ENCODE data around the gene AGO3.
"Not testable (repeated sequence)": the region's sequence is repeated elsewhere in the genome, so short reads cannot be mapped to it uniquely, and the experiment has no call there.

AGO3 gene

DNA sequence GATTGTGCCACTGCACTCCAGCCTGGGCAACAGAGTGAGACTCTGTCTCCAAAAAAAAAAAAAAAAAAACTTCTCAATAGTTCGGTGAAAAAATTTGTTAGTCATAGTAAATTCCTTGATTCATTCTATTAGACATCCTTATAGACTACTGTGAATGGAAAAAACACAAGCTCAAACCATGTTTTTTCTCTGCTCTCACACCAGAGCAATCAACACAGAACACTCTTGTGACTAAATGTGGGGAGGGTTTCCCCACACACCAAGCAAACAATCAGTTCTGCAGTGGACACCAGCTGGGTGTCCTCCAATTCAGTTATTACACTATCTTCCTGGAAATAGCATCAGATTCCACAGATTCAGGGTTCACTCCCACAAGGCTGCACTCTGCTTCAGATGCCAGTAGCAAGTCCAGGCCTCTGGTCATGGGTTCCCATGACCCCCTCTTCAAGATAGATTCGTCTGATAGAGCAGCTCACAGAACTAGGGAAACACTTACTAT is 83.9 kb downstream of the AGO3 start:
- no peaks in the 10 kb centered on the region for H3K79me2 ChIP-seq (ENCODE audit: control insufficient read depth, insufficient read depth, low read length)
- WGBS (ENCODE audit: extremely low coverage, insufficient coverage, low lambda C conversion rate), result no CpG with 5 or more reads among the region's 2 CpGs
- no peak overlapping the region for H4K5ac ChIP-seq (ENCODE audit: low read length)
- DNase-seq, result no peak
- no peak overlapping the region for H3K27ac ChIP-seq (ENCODE audit: low read depth, low read length)
- no peak overlapping the region for H3K4me2 ChIP-seq (ENCODE audit: low read length)
- no peak overlapping the region for H2BK15ac ChIP-seq (replicated peaks; ENCODE audit: low read depth)
- H3K79me1 ChIP-seq (ENCODE audit: low read length), result no peaks in the 10 kb centered on the region
- H3K18ac ChIP-seq (ENCODE audit: low read length), result no peak overlapping the region
- no peak overlapping the region for H3K56ac ChIP-seq (ENCODE audit: low read length)
- H4K8ac ChIP-seq (ENCODE audit: low read depth, low read length), result no peak overlapping the region
- H2BK120ac ChIP-seq (ENCODE audit: low read depth, low read length), result no peak overlapping the region
- no peak overlapping the region for H3K9ac ChIP-seq (ENCODE audit: low read length)
- H3K4me1 ChIP-seq (ENCODE audit: control insufficient read depth, low read depth, low read length), result no peaks in the 10 kb centered on the region
- H3K36me3 ChIP-seq (ENCODE audit: control insufficient read depth, insufficient read depth, low read length), result no peaks in the 10 kb centered on the region
- H3K4me3 ChIP-seq (ENCODE audit: low read length), result no peak overlapping the region
- H2AK5ac ChIP-seq (ENCODE audit: low read length), result no peak overlapping the region
- no peaks in the 10 kb centered on the region for H3K27me3 ChIP-seq (ENCODE audit: insufficient read depth, low read length, poor library complexity)
- no peak overlapping the region for H2BK5ac ChIP-seq (ENCODE audit: low read length)
- H3K4ac ChIP-seq (ENCODE audit: low read depth, low read length), result no peak overlapping the region
- no peak overlapping the region for H3K23ac ChIP-seq (ENCODE audit: low read length)

- no CpG with 5 or more reads among the region's 2 CpGs for WGBS (ENCODE audit: extremely low coverage, insufficient coverage, low lambda C conversion rate)
- H3K36me3 ChIP-seq (ENCODE audit: control insufficient read depth, insufficient read depth, low read length), result no peaks in the 10 kb centered on the region
- H3K4me3 ChIP-seq (ENCODE audit: low read length), result no peak overlapping the region
- H3K27ac ChIP-seq (ENCODE audit: low read depth, low read length), result no peak overlapping the region
- no peak overlapping the region for H3K56ac ChIP-seq (ENCODE audit: low read length)
- H2AK5ac ChIP-seq (ENCODE audit: low read length), result no peak overlapping the region
- no peak overlapping the region for H4K8ac ChIP-seq (ENCODE audit: low read depth, low read length)
- H3K27me3 ChIP-seq (ENCODE audit: insufficient read depth, low read length, poor library complexity), result no peaks in the 10 kb centered on the region
- no peak overlapping the region for H2BK5ac ChIP-seq (ENCODE audit: low read length)
- H3K79me2 ChIP-seq (ENCODE audit: control insufficient read depth, insufficient read depth, low read length), result no peaks in the 10 kb centered on the region
- no peak overlapping the region for H3K9ac ChIP-seq (ENCODE audit: low read length)
- no peak overlapping the region for H3K23ac ChIP-seq (ENCODE audit: low read length)
- no peaks in the 10 kb centered on the region for H3K79me1 ChIP-seq (ENCODE audit: low read length)
- no peak overlapping the region for H4K5ac ChIP-seq (ENCODE audit: low read length)
- no peak overlapping the region for H3K4ac ChIP-seq (ENCODE audit: low read depth, low read length)
- H2BK15ac ChIP-seq (replicated peaks; ENCODE audit: low read depth), result no peak overlapping the region
- H3K4me1 ChIP-seq (ENCODE audit: control insufficient read depth, low read depth, low read length), result no peaks in the 10 kb centered on the region
- no peak overlapping the region for H3K18ac ChIP-seq (ENCODE audit: low read length)
- no peak overlapping the region for H2BK120ac ChIP-seq (ENCODE audit: low read depth, low read length)
- H3K4me2 ChIP-seq (ENCODE audit: low read length), result no peak overlapping the region
- no peak for DNase-seq
Observed at GRCh38 chr1:36016686-36017085, 85.8 kb downstream of the AGO3 start.

GRCh38 chr1:36023098-36023769 is 92.3 kb downstream of the AGO3 start:
- H3K18ac ChIP-seq (ENCODE audit: low read length), result no peak overlapping the region
- no peak overlapping the region for H3K4me2 ChIP-seq (ENCODE audit: low read length)
- H3K4me1 ChIP-seq (ENCODE audit: control insufficient read depth, low read depth, low read length), result no peaks in the 10 kb centered on the region
- H2AK5ac ChIP-seq (ENCODE audit: low read length), result no peak overlapping the region
- H3K36me3 ChIP-seq (ENCODE audit: control insufficient read depth, insufficient read depth, low read length), result no peaks in the 10 kb centered on the region
- H3K9ac ChIP-seq (ENCODE audit: low read length), result no peak overlapping the region
- WGBS (ENCODE audit: extremely low coverage, insufficient coverage, low lambda C conversion rate), result no CpG with 5 or more reads among the region's 5 CpGs
- H3K56ac ChIP-seq (ENCODE audit: low read length), result no peak overlapping the region
- no peaks in the 10 kb centered on the region for H3K79me1 ChIP-seq (ENCODE audit: low read length)
- no peak overlapping the region for H3K4ac ChIP-seq (ENCODE audit: low read depth, low read length)
- no peak overlapping the region for H2BK5ac ChIP-seq (ENCODE audit: low read length)
- no peak overlapping the region for H2BK15ac ChIP-seq (replicated peaks; ENCODE audit: low read depth)
- no peak overlapping the region for H3K27ac ChIP-seq (ENCODE audit: low read depth, low read length)
- no peaks in the 10 kb centered on the region for H3K79me2 ChIP-seq (ENCODE audit: control insufficient read depth, insufficient read depth, low read length)
- H3K4me3 ChIP-seq (ENCODE audit: low read length), result no peak overlapping the region
- H3K23ac ChIP-seq (ENCODE audit: low read length), result no peak overlapping the region
- H4K8ac ChIP-seq (ENCODE audit: low read depth, low read length), result no peak overlapping the region
- H3K27me3 ChIP-seq (ENCODE audit: insufficient read depth, low read length, poor library complexity), result no peaks in the 10 kb centered on the region
- H2BK120ac ChIP-seq (ENCODE audit: low read depth, low read length), result no peak overlapping the region
- H4K5ac ChIP-seq (ENCODE audit: low read length), result no peak overlapping the region
- DNase-seq, result no peak

DNA sequence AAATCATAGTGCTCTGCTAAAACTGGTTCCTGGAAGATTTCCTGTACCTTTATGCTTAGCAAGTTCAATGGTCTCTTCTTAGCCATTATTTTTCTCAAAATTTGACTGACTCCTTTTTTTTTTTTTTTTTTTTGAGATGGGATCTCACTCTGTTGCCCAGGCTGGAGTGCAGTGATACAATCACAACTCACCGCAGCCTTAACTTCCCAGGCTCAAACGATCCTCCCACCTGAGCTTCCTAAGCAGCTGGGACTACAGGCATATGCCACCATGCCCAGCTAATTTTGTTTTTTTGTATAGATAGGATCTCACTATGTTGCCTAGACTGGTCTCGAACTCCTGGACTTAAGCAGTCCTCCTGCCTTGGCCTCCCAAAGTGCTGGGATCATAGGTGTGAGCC is 93.1 kb downstream of the AGO3 start:
- not testable (repeated sequence) for H3K4me2 ChIP-seq (ENCODE audit: low read length); H2BK5ac ChIP-seq (ENCODE audit: low read length); H3K23ac ChIP-seq (ENCODE audit: low read length); H3K79me2 ChIP-seq (ENCODE audit: control insufficient read depth, insufficient read depth, low read length); H2BK120ac ChIP-seq (ENCODE audit: low read depth, low read length); DNase-seq; H3K9ac ChIP-seq (ENCODE audit: low read length); H3K4me1 ChIP-seq (ENCODE audit: control insufficient read depth, low read depth, low read length); H3K79me1 ChIP-seq (ENCODE audit: low read length); H2BK15ac ChIP-seq (replicated peaks; ENCODE audit: low read depth); H4K5ac ChIP-seq (ENCODE audit: low read length); H3K27ac ChIP-seq (ENCODE audit: low read depth, low read length); H2AK5ac ChIP-seq (ENCODE audit: low read length); H3K27me3 ChIP-seq (ENCODE audit: insufficient read depth, low read length, poor library complexity); H3K4me3 ChIP-seq (ENCODE audit: low read length); H3K18ac ChIP-seq (ENCODE audit: low read length); H3K36me3 ChIP-seq (ENCODE audit: control insufficient read depth, insufficient read depth, low read length); H3K4ac ChIP-seq (ENCODE audit: low read depth, low read length); H3K56ac ChIP-seq (ENCODE audit: low read length); H4K8ac ChIP-seq (ENCODE audit: low read depth, low read length)
- no CpG with 5 or more reads among the region's 3 CpGs for WGBS (ENCODE audit: extremely low coverage, insufficient coverage, low lambda C conversion rate)

GRCh38 chr1:36024847-36025246 is 93.9 kb downstream of the AGO3 start:
- no peak overlapping the region for H3K9ac ChIP-seq (ENCODE audit: low read length)
- no peaks in the 10 kb centered on the region for H3K79me2 ChIP-seq (ENCODE audit: control insufficient read depth, insufficient read depth, low read length)
- H2BK15ac ChIP-seq (replicated peaks; ENCODE audit: low read depth), result no peak overlapping the region
- no peak overlapping the region for H3K56ac ChIP-seq (ENCODE audit: low read length)
- no peak overlapping the region for H3K18ac ChIP-seq (ENCODE audit: low read length)
- H3K27me3 ChIP-seq (ENCODE audit: insufficient read depth, low read length, poor library complexity), result no peaks in the 10 kb centered on the region
- H2BK5ac ChIP-seq (ENCODE audit: low read length), result no peak overlapping the region
- no peak overlapping the region for H4K5ac ChIP-seq (ENCODE audit: low read length)
- H3K4me2 ChIP-seq (ENCODE audit: low read length), result no peak overlapping the region
- H3K27ac ChIP-seq (ENCODE audit: low read depth, low read length), result no peak overlapping the region
- H2BK120ac ChIP-seq (ENCODE audit: low read depth, low read length), result no peak overlapping the region
- no peaks in the 10 kb centered on the region for H3K79me1 ChIP-seq (ENCODE audit: low read length)
- no peaks in the 10 kb centered on the region for H3K4me1 ChIP-seq (ENCODE audit: control insufficient read depth, low read depth, low read length)
- no peaks in the 10 kb centered on the region for H3K36me3 ChIP-seq (ENCODE audit: control insufficient read depth, insufficient read depth, low read length)
- H2AK5ac ChIP-seq (ENCODE audit: low read length), result no peak overlapping the region
- DNase-seq, result no peak
- no peak overlapping the region for H3K23ac ChIP-seq (ENCODE audit: low read length)
- no CpG with 5 or more reads among the region's 1 CpG for WGBS (ENCODE audit: extremely low coverage, insufficient coverage, low lambda C conversion rate)
- H3K4ac ChIP-seq (ENCODE audit: low read depth, low read length), result no peak overlapping the region
- H3K4me3 ChIP-seq (ENCODE audit: low read length), result no peak overlapping the region
- no peak overlapping the region for H4K8ac ChIP-seq (ENCODE audit: low read depth, low read length)

DNA sequence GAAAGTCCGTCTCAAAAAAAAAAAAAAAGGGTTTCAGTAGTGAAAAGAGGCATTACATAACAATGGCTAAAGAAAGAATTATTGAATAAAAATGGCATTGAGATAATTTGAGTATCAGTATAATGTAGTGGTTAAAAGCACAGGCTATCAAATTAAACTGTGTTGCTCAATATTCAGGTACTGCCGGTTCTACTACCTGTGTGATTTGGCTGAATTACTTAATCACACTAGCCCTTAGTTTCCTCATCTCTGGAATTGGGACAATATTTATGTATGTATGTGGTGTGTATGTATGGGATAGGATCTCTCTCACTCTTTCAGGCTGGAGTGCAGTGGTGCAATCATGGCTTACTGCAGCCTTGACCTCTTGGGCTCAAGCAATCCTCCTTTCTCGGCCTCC is 96.9 kb downstream of the AGO3 start:
- no peak overlapping the region for H3K9ac ChIP-seq (ENCODE audit: low read length)
- H3K4ac ChIP-seq (ENCODE audit: low read depth, low read length), result no peak overlapping the region
- H3K79me2 ChIP-seq (ENCODE audit: control insufficient read depth, insufficient read depth, low read length), result no peaks in the 10 kb centered on the region
- no peaks in the 10 kb centered on the region for H3K4me1 ChIP-seq (ENCODE audit: control insufficient read depth, low read depth, low read length)
- no peak overlapping the region for H3K4me2 ChIP-seq (ENCODE audit: low read length)
- H2BK5ac ChIP-seq (ENCODE audit: low read length), result no peak overlapping the region
- no peak overlapping the region for H3K4me3 ChIP-seq (ENCODE audit: low read length)
- no peak for DNase-seq
- H3K56ac ChIP-seq (ENCODE audit: low read length), result no peak overlapping the region
- H3K36me3 ChIP-seq (ENCODE audit: control insufficient read depth, insufficient read depth, low read length), result no peaks in the 10 kb centered on the region
- H3K27me3 ChIP-seq (ENCODE audit: insufficient read depth, low read length, poor library complexity), result no peaks in the 10 kb centered on the region
- no peak overlapping the region for H2BK120ac ChIP-seq (ENCODE audit: low read depth, low read length)
- no peak overlapping the region for H4K5ac ChIP-seq (ENCODE audit: low read length)
- no CpG with 5 or more reads among the region's 3 CpGs for WGBS (ENCODE audit: extremely low coverage, insufficient coverage, low lambda C conversion rate)
- no peak overlapping the region for H3K18ac ChIP-seq (ENCODE audit: low read length)
- no peak overlapping the region for H3K23ac ChIP-seq (ENCODE audit: low read length)
- no peak overlapping the region for H2AK5ac ChIP-seq (ENCODE audit: low read length)
- no peak overlapping the region for H2BK15ac ChIP-seq (replicated peaks; ENCODE audit: low read depth)
- no peak overlapping the region for H4K8ac ChIP-seq (ENCODE audit: low read depth, low read length)
- no peaks in the 10 kb centered on the region for H3K79me1 ChIP-seq (ENCODE audit: low read length)
- no peak overlapping the region for H3K27ac ChIP-seq (ENCODE audit: low read depth, low read length)

All from mesendoderm (in vitro differentiated cells).